Endothelial cell (in vitro differentiated cells): ENCODE results near the gene EBNA1BP2. TPM values are rescaled to one million over a fixed set of nuclear protein-coding genes. Genes with fewer than 3 reads are reported as not detected.

ENCODE experiments used
- DNase-seq: peaks from one replicate; pipeline ENCODE4 v3.0.0; 2021; ENCODE audit warnings: low spot score
- H3K27ac Mint-ChIP-seq: one replicate; pipeline ENCODE4 v1.8.0; 2021; ENCODE audit warnings: mixed read lengths, inconsistent platforms; ENCODE audit not compliant: unreplicated experiment
- H3K27me3 Mint-ChIP-seq: one replicate; pipeline ENCODE4 v1.8.0; 2021; ENCODE audit warnings: mild to moderate bottlenecking, moderate library complexity, mixed read lengths, inconsistent platforms; ENCODE audit not compliant: unreplicated experiment
- H3K36me3 Mint-ChIP-seq: one replicate; pipeline ENCODE4 v1.8.0; 2021; ENCODE audit warnings: mild to moderate bottlenecking, low read depth, mixed read lengths, inconsistent platforms; ENCODE audit not compliant: unreplicated experiment
- H3K4me1 Mint-ChIP-seq: one replicate; pipeline ENCODE4 v1.8.0; 2021; ENCODE audit warnings: mild to moderate bottlenecking, mixed read lengths, inconsistent platforms; ENCODE audit not compliant: unreplicated experiment
- H3K4me3 Mint-ChIP-seq: one replicate; pipeline ENCODE4 v1.8.0; 2021; ENCODE audit warnings: mild to moderate bottlenecking, mixed read lengths, inconsistent platforms; ENCODE audit not compliant: unreplicated experiment
- H3K9me3 Mint-ChIP-seq: one replicate; pipeline ENCODE4 v1.8.0; 2021; ENCODE audit warnings: mixed read lengths, inconsistent platforms; ENCODE audit not compliant: unreplicated experiment
- CTCF ChIP-seq: fragments of 200-600 bp; sonication (generic); IDR thresholded peaks from one replicate; pipeline ENCODE4 v1.5.0; 2021; ENCODE audit warnings: antibody characterized with exemption; ENCODE audit not compliant: unreplicated experiment
- total RNA-seq: library from RNA; stranded (reverse); fragmentation: NEBNext Ultra II Directional; extraction: Animal tissue kit (Norgen Biotek cat#: 25700); gene quantifications from one replicate; pipeline ENCODE4 v1.2.1, GENCODE V29; 2021; ENCODE audit not compliant: unreplicated experiment

EBNA1BP2 gene
- total RNA-seq, 1 donor from 2014 or later, result 41.1 TPM

GRCh38 chr1:43188106-43188505 lies 16.0 kb upstream of the EBNA1BP2 start:
- Mint-ChIP-seq H3K4me1 (peaks cover 5% of the 10 kb centered on the region), H3K27ac (no peak overlapping the region), H3K36me3 (no peaks in the 10 kb centered on the region), H3K9me3 (no peaks in the 10 kb centered on the region), H3K27me3 (no peaks in the 10 kb centered on the region), H3K4me3 (no peak overlapping the region)
- no peak for TF ChIP-seq CTCF
- no peak for DNase-seq

GRCh38 chr1:43184995-43185394 lies 12.9 kb upstream of the EBNA1BP2 start:
- H3K9me3 Mint-ChIP-seq, result no peaks in the 10 kb centered on the region
- H3K4me1 Mint-ChIP-seq, result peaks cover 5% of the 10 kb centered on the region
- no peak for TF ChIP-seq CTCF
- no peaks in the 10 kb centered on the region for H3K36me3 Mint-ChIP-seq
- DNase-seq, result no peak
- H3K27ac Mint-ChIP-seq, result no peak overlapping the region
- peaks cover 1% of the 10 kb centered on the region for H3K27me3 Mint-ChIP-seq
- no peak overlapping the region for H3K4me3 Mint-ChIP-seq

GRCh38 chr1:43184388-43184787 lies 12.3 kb upstream of the EBNA1BP2 start:
- Mint-ChIP-seq H3K27ac (no peak overlapping the region), H3K27me3 (peaks cover 1% of the 10 kb centered on the region), H3K4me3 (no peak overlapping the region), H3K36me3 (no peaks in the 10 kb centered on the region), H3K4me1 (peaks cover 5% of the 10 kb centered on the region), H3K9me3 (no peaks in the 10 kb centered on the region)
- no peak for TF ChIP-seq CTCF
- DNase-seq, result no peak

- peaks cover 1% of the 10 kb centered on the region for H3K27me3 Mint-ChIP-seq
- no peaks in the 10 kb centered on the region for H3K36me3 Mint-ChIP-seq
- no peak for DNase-seq
- H3K9me3 Mint-ChIP-seq, result no peaks in the 10 kb centered on the region
- TF ChIP-seq CTCF, result no peak
- H3K4me3 Mint-ChIP-seq, result no peak overlapping the region
- no peaks in the 10 kb centered on the region for H3K4me1 Mint-ChIP-seq
- H3K27ac Mint-ChIP-seq, result no peak overlapping the region
Measured at GRCh38 chr1:43177691-43178090, 5.6 kb upstream of the EBNA1BP2 start.

GRCh38 chr1:43174873-43175272 lies 2.8 kb upstream of the EBNA1BP2 start:
- Mint-ChIP-seq H3K9me3 (no peaks in the 10 kb centered on the region), H3K27ac (no peak overlapping the region), H3K27me3 (peaks cover 2% of the 10 kb centered on the region), H3K4me3 (no peak overlapping the region), H3K36me3 (peaks cover 15% of the 10 kb centered on the region), H3K4me1 (peaks cover 6% of the 10 kb centered on the region)
- no peak for DNase-seq
- TF ChIP-seq CTCF, result no peak
